ENCODE measurements around the gene AMOT. TPM values are rescaled to one million over a fixed set of nuclear protein-coding genes. Genes with fewer than 3 reads are reported as not detected.

AMOT gene
- total RNA-seq, 6 experiments from 2014 or later, result 0.02 to 0.50 (median 0.09) TPM

DNA sequence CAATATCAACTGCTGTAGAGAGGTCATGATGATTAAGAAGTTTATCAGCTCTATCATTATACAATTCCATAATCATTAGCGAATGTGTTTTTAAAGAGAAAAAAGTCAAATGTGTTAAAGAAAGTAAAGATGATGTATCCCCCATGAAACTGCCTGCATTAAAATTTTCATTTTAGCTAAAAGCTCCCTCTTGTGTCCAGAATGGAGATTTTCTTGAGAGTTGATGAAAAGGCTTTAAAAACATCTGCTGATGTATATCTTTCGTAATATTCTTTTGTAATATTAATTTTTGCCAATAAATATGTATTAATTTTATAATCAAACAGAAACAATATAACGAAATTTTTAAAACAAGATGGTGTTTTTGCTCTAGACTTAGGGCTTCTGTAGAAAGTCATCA, 108.8 kb downstream of the AMOT start:
- no peak overlapping the region for H3K27ac Mint-ChIP-seq
- no peak; the same call in 1 of the 2 replicates for TF ChIP-seq CTCF (IDR thresholded peaks at IDR 0.05)
- H3K36me3 Mint-ChIP-seq (ENCODE audit: low read depth), result no peaks in the 10 kb centered on the region
- H3K4me3 Mint-ChIP-seq, result no peak overlapping the region
- no peak for DNase-seq
- no peaks in the 10 kb centered on the region for H3K9me3 Mint-ChIP-seq
- no peaks in the 10 kb centered on the region for H3K27me3 Mint-ChIP-seq (ENCODE audit: insufficient read depth)
- no peaks in the 10 kb centered on the region for H3K4me1 Mint-ChIP-seq (ENCODE audit: low read depth)

Other genes starting within 250 kb of the AMOT start
- gene LHFPL1, start 160.9 kb downstream of the AMOT start, total RNA-seq (2021; fragmentation: NEBNext Ultra II Directional; extraction: Animal tissue kit (Norgen Biotek cat#: 25700)), result not detected

Data from HFFc6 (cell line).